HG03378 (cell line): ENCODE measurements around the gene MAPKAPK2.
A peak's percentile ranks its signal among the peaks of the same experiment; 100 is the strongest.
"Not testable (repeated sequence)": the region's sequence is repeated elsewhere in the genome, so short reads cannot be mapped to it uniquely, and the experiment has no call there.

ENCODE experiments used
- ATAC-seq: cut with Tn5 transposase; IDR thresholded peaks from one replicate; pipeline ENCODE4 v1.9.1; 2021; ENCODE audit warnings: mild to moderate bottlenecking, moderate library complexity; ENCODE audit not compliant: unreplicated experiment

Gene MAPKAPK2

GRCh38 chr1:206739411-206740076 lies 54.8 kb downstream of the MAPKAPK2 start:
- ATAC-seq, result peak; percentile 83

DNA sequence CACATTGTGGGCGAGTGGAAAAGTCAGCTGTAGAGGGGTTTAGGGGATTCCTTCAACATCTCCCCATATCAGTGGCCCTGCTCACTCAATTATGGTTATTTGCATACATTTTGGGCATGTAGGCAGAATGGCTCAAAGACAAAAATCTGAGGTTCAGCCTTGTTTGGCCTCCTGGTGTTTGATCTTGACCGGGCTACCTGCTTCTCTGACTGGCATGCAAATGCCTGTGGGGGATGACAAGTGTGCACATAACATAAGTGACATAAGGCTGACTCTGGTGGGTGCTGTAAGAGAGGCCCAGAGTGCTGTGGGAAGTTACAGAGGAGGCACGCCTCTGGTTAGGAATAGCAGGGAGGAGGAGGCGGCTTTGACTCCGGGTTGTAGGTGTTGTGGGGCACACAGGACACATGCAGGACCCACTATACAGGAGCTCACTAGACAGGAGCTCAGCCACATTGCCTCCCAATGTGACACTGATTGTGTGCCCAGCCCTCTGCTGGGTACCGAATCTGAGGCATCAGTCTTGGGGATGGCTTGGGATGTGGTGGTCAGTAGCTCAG lies 56.5 kb downstream of the MAPKAPK2 start:
- no peak for ATAC-seq

DNA sequence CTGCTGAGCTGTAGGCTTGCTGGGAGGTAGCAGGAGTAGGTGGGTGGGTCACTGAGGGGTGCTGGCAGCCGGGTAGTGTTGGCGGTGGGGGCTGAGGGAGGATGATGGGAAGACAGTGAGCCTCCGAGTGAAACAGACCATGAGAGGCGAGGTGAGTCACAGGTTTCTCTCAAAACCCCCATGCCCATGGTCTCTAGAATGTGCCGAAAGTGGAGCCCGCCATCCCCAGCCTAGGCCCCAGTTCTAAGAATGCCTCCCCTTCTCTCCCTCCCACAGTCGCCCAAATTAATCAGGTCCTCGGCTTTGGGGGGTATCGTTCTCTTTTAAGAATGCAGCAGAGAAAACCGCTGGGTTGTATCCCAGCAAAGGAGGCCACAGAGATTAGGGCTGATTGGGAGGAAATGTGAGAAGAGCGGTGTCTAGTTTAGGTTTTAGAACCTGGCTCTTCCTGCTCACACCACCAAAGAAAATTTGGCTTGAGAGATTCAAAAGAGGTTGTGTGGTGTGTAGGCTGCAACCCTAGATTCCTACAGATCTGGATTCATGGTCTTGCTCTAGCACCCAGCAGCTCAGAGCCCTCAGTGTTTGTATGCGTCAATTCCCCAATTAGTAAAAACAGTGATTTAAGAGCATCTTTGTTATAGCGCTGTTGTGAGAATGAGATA lies 58.1 kb downstream of the MAPKAPK2 start:
- no peak for ATAC-seq

GRCh38 chr1:206744683-206745082 lies 60.0 kb downstream of the MAPKAPK2 start:
- no peak for ATAC-seq

GRCh38 chr1:206745301-206745700 lies 60.6 kb downstream of the MAPKAPK2 start:
- ATAC-seq, result no peak

DNA sequence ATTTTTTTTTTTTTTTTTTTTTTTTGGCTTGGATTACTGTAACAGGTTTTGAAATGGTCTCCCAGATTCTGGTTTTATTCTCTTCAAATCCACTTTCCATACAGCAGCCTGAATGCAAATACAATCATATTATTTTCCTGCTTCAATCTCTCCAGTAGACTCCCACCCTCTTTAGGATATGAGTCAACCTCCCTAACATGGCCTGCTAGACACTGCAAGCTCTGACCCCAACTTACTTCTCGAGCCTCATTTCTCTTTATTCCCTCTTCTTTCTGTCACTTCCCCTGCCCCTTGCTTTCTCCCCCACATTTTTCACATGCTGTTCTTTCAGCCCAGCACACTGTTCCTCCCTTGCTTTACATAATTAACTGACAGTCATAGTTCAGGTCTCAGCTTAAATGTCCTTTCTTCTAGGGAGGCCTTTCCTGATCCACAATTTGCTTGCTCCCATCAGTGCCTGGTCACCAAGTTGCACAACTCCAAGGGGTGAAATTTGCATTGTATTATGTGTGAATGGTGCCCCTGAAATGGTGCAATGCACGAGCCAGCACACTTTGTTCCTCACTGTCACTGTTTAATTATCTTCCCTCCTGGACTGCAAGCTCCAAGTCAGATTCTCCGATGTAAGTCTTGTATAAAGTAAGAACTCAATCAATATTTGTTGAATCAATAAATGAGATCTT lies 63.8 kb downstream of the MAPKAPK2 start:
- ATAC-seq, result no peak

GRCh38 chr1:206751891-206752290 lies 67.2 kb downstream of the MAPKAPK2 start:
- no peak for ATAC-seq

- no peak for ATAC-seq
Measured at GRCh38 chr1:206752481-206752880, 67.8 kb downstream of the MAPKAPK2 start.

GRCh38 chr1:206753141-206753540 lies 68.4 kb downstream of the MAPKAPK2 start:
- ATAC-seq, result no peak

GRCh38 chr1:206754011-206754410 lies 69.3 kb downstream of the MAPKAPK2 start:
- ATAC-seq, result no peak

- ATAC-seq, result no peak
Measured at GRCh38 chr1:206757524-206758266, 73.0 kb downstream of the MAPKAPK2 start.

GRCh38 chr1:206760590-206760989 lies 75.9 kb downstream of the MAPKAPK2 start:
- no peak for ATAC-seq

DNA sequence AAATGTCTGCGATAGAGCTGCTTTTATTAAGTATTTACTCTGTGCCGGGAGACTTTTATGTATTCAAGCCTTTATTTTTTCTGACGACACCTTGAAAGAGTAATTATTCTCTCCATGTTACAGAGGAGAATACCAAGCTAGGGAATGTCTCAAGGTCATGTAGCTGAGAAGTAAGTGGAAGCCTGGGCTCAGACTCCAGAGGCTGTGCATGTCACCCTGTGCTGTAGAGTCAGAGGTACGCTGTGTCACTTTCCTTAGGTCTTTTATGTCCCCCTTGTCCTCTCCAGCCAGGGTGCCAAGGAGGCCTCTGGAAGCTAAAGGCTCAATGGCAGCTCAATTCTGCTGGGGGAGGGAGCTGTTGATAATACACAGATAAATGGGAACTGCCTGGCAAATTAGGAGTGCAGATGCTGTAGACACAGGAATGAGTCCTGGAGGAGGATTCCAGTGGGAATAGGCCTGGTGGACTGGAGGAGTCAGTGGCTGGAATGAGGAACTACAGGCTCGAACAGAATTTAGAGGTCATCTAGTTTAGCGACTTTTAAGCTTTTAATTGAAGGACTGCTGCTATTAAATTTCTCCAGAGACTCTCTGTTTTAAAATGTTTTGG lies 76.6 kb downstream of the MAPKAPK2 start:
- no peak for ATAC-seq

DNA sequence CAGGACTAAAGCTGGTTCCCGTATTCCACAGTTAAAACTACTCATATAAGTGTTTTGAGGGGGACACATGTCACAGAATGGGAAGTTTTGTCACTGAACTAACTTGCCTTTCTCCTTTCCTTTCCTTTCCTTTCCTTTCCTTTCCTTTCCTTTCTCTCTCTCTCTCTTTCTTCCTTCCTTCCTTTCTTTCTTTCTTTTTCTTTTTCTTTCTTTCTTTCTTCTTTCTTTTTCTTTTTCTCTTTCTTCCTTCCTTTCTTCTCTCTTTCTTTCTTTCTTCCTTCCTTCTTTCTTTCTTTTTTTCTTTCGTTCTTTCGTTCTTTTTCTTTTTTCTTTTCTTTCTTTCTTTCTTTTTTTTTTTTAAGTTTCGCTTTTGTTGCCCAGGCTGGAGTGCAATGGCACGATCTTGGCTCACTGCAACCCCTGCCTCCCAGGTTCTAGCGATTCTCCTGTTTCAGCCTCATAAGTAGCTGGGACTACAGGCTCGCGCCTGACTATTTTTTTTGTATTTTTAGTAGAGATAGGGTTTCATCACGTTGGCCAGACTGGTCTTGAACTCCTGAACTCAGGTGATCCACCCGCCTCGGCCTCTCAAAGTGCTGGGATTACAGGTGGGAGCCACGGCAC lies 78.1 kb downstream of the MAPKAPK2 start:
- ATAC-seq, result not testable (repeated sequence)

- not testable (repeated sequence) for ATAC-seq
Measured at GRCh38 chr1:206765771-206766170, 81.1 kb downstream of the MAPKAPK2 start.

GRCh38 chr1:206766251-206766856 lies 81.6 kb downstream of the MAPKAPK2 start:
- peak; percentile 42 for ATAC-seq

DNA sequence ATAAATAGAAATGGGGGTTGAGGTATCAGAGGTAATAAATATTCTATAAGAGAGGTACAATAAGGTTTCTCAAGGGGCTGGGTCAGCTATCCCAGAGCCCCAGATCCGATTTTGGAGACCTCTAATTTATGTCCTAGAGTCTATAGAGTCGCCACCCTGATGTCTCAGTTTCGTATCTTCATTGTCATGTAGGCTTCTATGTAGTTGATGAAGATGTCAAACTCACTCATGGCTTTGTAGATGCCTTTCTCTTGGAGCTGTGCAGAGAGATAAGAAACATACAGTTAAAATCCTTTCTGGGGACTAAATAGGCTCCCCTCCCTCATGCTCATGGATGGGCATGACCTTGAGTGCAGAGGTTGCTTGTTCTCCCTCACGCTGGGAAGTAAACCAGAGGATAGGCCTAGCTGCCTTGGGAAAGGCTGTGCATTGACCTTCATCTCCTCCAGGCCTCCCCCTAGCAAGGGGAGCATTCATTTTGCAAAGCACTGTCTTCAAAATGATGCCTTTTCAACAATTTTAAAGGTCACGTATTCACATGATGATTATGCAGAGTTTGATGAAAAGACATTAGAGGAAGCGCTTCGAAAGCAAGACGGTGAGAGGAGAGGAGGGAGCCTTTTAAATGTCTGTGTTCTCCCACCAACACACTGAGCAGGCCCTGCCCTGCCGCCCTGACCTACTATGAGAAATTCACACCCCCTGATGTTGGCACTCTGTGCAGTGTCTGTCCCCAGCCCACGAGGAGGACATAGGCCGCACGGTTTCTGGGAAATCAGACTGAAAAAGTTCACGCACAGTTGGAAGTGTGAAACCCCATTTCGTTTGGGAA lies 84.0 kb downstream of the MAPKAPK2 start:
- ATAC-seq, result peak; percentile 9

DNA sequence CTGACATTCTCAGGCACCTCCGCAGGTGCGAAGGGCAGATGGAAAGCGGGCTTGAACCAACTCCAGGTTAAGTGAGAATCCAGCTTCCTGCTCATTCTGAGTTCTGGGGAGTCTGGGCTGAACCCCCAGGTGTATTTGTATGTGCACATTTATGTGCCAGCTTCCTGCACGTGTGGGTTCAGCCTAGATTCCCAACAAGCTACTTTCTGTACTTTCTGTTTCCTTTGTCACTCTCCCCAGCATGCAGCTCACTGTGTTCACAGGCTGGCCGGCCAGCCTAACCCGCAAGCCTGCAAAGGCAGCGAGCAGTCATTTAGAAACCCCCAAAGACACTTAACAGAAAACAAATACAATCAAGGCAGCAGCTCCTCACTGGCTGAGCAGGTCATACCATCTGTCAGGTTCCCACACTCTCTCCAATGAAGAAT lies 84.6 kb downstream of the MAPKAPK2 start:
- peak; percentile 56 for ATAC-seq
